RPMI8226 (cell line): Measurements from ENCODE around the gene GSTT2B.
"Not testable (repeated sequence)": the region's sequence is repeated elsewhere in the genome, so short reads cannot be mapped to it uniquely, and the experiment has no call there.

Experiments
- DNase-seq: peaks from one replicate; pipeline ENCODE4 v3.0.0-alpha.2; 2015

GSTT2B gene

GRCh38 chr22:23938328-23939016 is 22.5 kb downstream of the GSTT2B start:
- DNase-seq, result no peak

GRCh38 chr22:23926561-23926960 is 34.4 kb downstream of the GSTT2B start:
- no peak for DNase-seq

GRCh38 chr22:23925020-23925606 is 35.9 kb downstream of the GSTT2B start:
- DNase-seq, result no peak

GRCh38 chr22:23922921-23923320 is 38.1 kb downstream of the GSTT2B start:
- DNase-seq, result no peak

GRCh38 chr22:23921586-23922201 is 39.3 kb downstream of the GSTT2B start:
- DNase-seq, result not testable (repeated sequence)

- not testable (repeated sequence) for DNase-seq
These were observed 40.8 kb downstream of the GSTT2B start for GRCh38 chr22:23920267-23920611.

GRCh38 chr22:23915290-23915689 is 45.7 kb downstream of the GSTT2B start:
- no peak for DNase-seq

- DNase-seq, result peak; percentile 99
These were observed 47.2 kb downstream of the GSTT2B start for GRCh38 chr22:23913661-23914353.

GRCh38 chr22:23913306-23913660 is 47.7 kb downstream of the GSTT2B start:
- DNase-seq, result no peak

- no peak for DNase-seq
These were observed 48.6 kb downstream of the GSTT2B start for GRCh38 chr22:23912293-23912903.

- no peak for DNase-seq
These were observed 49.5 kb downstream of the GSTT2B start for GRCh38 chr22:23911318-23911980.

- no peak for DNase-seq
These were observed 50.4 kb downstream of the GSTT2B start for GRCh38 chr22:23910496-23911190.

- no peak for DNase-seq
These were observed 51.6 kb downstream of the GSTT2B start for GRCh38 chr22:23909296-23909898.

GRCh38 chr22:23908587-23909205 is 52.3 kb downstream of the GSTT2B start:
- no peak for DNase-seq

- DNase-seq, result not testable (repeated sequence)
These were observed 53.6 kb downstream of the GSTT2B start for GRCh38 chr22:23907423-23907822.
